NCI-H345 treated with DMSO at 0.1 percent for 48 hours (cell line): Measurements from ENCODE around the gene ZNF750.
"Not testable (repeated sequence)": the region's sequence is repeated elsewhere in the genome, so short reads cannot be mapped to it uniquely, and the experiment has no call there.

Experiments used
- DNase-seq: peaks from one replicate; lab custom pipeline; 2025; ENCODE audit not compliant: unreplicated experiment; lab: John Stamatoyannopoulos, UW

Gene ZNF750

GRCh38 chr17:82798752-82799151 is 41.1 kb downstream of the ZNF750 start:
- no peak for DNase-seq

GRCh38 chr17:82797061-82797460 is 42.8 kb downstream of the ZNF750 start:
- DNase-seq: no peak

- DNase-seq: no peak
Measured at GRCh38 chr17:82795615-82796014, 44.2 kb downstream of the ZNF750 start.

GRCh38 chr17:82794781-82795482 is 44.9 kb downstream of the ZNF750 start:
- no peak for DNase-seq

GRCh38 chr17:82793974-82794630 is 45.7 kb downstream of the ZNF750 start:
- DNase-seq: peak; percentile 89

- DNase-seq: no peak
Measured at GRCh38 chr17:82791532-82791931, 48.3 kb downstream of the ZNF750 start.

GRCh38 chr17:82790391-82790790 is 49.4 kb downstream of the ZNF750 start:
- DNase-seq: no peak

- no peak for DNase-seq
Measured at GRCh38 chr17:82789806-82790205, 50.0 kb downstream of the ZNF750 start.

- DNase-seq: no peak
Measured at GRCh38 chr17:82789051-82789592, 50.7 kb downstream of the ZNF750 start.

- no peak for DNase-seq
Measured at GRCh38 chr17:82788206-82789001, 51.4 kb downstream of the ZNF750 start.

GRCh38 chr17:82787081-82787848 is 52.6 kb downstream of the ZNF750 start:
- peak; percentile 98 for DNase-seq

- DNase-seq: no peak
Measured at GRCh38 chr17:82786427-82786826, 53.4 kb downstream of the ZNF750 start.

- DNase-seq: not testable (repeated sequence)
Measured at GRCh38 chr17:82785581-82785980, 54.2 kb downstream of the ZNF750 start.

GRCh38 chr17:82783498-82783897 is 56.3 kb downstream of the ZNF750 start:
- DNase-seq: no peak

- DNase-seq: no peak
Measured at GRCh38 chr17:82782657-82783207, 57.1 kb downstream of the ZNF750 start.

- DNase-seq: peak; percentile 49
Measured at GRCh38 chr17:82781894-82782274, 57.9 kb downstream of the ZNF750 start.

GRCh38 chr17:82780971-82781893 is 58.6 kb downstream of the ZNF750 start:
- DNase-seq: no peak

GRCh38 chr17:82780195-82780594 is 59.6 kb downstream of the ZNF750 start:
- DNase-seq: no peak

GRCh38 chr17:82779541-82779940 is 60.3 kb downstream of the ZNF750 start:
- no peak for DNase-seq
